Vagina (tissue), 2 donors: Measurements from ENCODE around the gene RBP5. TPM values are rescaled to one million over a fixed set of nuclear protein-coding genes. Genes with fewer than 3 reads are reported as not detected.

Experiments
- DNase-seq, 2 donors: peaks; one replicate each; pipeline ENCODE4 v3.0.0-alpha.2; 2017; ENCODE audit errors: extremely low spot score in 2 of 2
- H3K27ac ChIP-seq: fragments of 200-600 bp; sonication (generic); one replicate; pipeline ENCODE4 v1.5.1; 2019
- H3K27me3 ChIP-seq: fragments of 200-600 bp; sonication (generic); one replicate; pipeline ENCODE4 v1.5.1; 2019
- H3K36me3 ChIP-seq, 2 donors: fragments of 200-600 bp; sonication (generic); one replicate each; pipeline ENCODE4 v1.5.1; 2017 to 2019
- H3K4me1 ChIP-seq: fragments of 200-600 bp; sonication (generic); one replicate; pipeline ENCODE4 v1.5.1; 2019
- H3K4me3 ChIP-seq, 2 donors: fragments of 200-600 bp; sonication (generic); 1 replicate in 1 of 2; 2 replicates in 1 of 2; pipeline ENCODE4 v1.5.1; 2016 to 2019
- H3K9me3 ChIP-seq: fragments of 200-600 bp; sonication (generic); one replicate; pipeline ENCODE4 v1.5.1; 2019
- POLR2A ChIP-seq, 2 donors: fragments of 450-650 bp; IDR thresholded peaks; one replicate each; pipeline ENCODE4 v1.6.1; 2017; ENCODE audit warnings: antibody characterized with exemption in 2 of 2, mild to moderate bottlenecking in 2 of 2, moderate library complexity in 2 of 2
- POLR2AphosphoS5 ChIP-seq, 2 donors: sonication (generic); formaldehyde crosslinking; IDR thresholded peaks; one replicate each; pipeline ENCODE4 v1.9.0; 2017; ENCODE audit warnings: antibody characterized with exemption in 2 of 2, mild to moderate bottlenecking in 2 of 2, low read depth in 1 of 2; ENCODE audit not compliant: insufficient read depth in 1 of 2
- intact Hi-C: fragments of 100-400 bp; cut with DNase I; formaldehyde crosslinking; loops from one replicate; pipeline ENCODE4 v1.15.1; 2023
- total RNA-seq: library from RNA; depleted of rRNA; stranded (reverse); fragments of >200 nt; gene quantifications from one replicate; pipeline ENCODE4 v1.2.3, GENCODE V29; 2016
- TF ChIP-seq, protein P1 (sequence below), 3 experiments: fragments of 450-650 bp in 2 of 3; fragments of 200-600 bp in 1 of 3; sonication (generic) in 1 of 3; IDR thresholded peaks; one replicate each; pipeline ENCODE4 v1.5.1; 2017 to 2019; ENCODE audit warnings: antibody characterized with exemption in 3 of 3, mild to moderate bottlenecking in 2 of 3, moderate library complexity in 2 of 3

The RBP5 gene
- total RNA-seq, 1 donor from 2014 or later, result 3.7 TPM

DNA sequence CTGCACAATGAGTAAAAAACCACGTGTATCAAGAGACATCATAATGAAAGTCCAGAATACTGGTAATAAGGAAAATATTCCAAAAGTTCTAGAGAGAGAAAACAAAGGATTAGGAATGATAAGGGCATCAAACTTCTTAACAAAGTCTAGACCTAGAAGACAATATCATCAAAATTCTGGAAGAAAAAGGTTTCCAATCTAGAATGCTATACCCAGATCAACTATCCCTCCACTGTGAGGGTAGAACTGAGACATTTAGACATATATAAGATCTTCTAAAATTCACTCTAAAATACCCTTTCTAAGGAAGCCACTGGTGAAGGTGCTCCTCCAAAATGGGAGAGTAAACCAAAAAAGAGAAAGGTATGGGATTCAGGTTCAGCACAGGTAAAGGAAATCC lies 22.6 kb downstream of the RBP5 start:
- intact Hi-C loops, result no loop called here
- no peak overlapping the region for H3K27ac ChIP-seq

GRCh38 chr12:7103837-7104584 lies 24.7 kb downstream of the RBP5 start:
- Histone ChIP-seq H3K27me3 (no peaks in the 10 kb centered on the region), H3K36me3 (peaks cover 0 to 15% of the 10 kb centered on the region in 2 donors), H3K4me1 (peaks cover 22% of the 10 kb centered on the region), H3K9me3 (no peaks in the 10 kb centered on the region), H3K4me3 (no peak overlapping the region), H3K27ac (no peak overlapping the region)
- TF ChIP-seq POLR2AphosphoS5 (IDR thresholded peaks at IDR 0.05; ENCODE audit: insufficient read depth in 1 of 2, low read depth in 1 of 2) (no peak), POLR2A (IDR thresholded peaks at IDR 0.05) (no peak)
- TF ChIP-seq, protein P1, sequence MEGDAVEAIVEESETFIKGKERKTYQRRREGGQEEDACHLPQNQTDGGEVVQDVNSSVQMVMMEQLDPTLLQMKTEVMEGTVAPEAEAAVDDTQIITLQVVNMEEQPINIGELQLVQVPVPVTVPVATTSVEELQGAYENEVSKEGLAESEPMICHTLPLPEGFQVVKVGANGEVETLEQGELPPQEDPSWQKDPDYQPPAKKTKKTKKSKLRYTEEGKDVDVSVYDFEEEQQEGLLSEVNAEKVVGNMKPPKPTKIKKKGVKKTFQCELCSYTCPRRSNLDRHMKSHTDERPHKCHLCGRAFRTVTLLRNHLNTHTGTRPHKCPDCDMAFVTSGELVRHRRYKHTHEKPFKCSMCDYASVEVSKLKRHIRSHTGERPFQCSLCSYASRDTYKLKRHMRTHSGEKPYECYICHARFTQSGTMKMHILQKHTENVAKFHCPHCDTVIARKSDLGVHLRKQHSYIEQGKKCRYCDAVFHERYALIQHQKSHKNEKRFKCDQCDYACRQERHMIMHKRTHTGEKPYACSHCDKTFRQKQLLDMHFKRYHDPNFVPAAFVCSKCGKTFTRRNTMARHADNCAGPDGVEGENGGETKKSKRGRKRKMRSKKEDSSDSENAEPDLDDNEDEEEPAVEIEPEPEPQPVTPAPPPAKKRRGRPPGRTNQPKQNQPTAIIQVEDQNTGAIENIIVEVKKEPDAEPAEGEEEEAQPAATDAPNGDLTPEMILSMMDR (IDR thresholded peaks at IDR 0.05), result no peak
- no peak for DNase-seq
- intact Hi-C loops, result no loop called here

More for the DNA sequence above, 22.6 kb downstream of the RBP5 start:
- TF ChIP-seq, protein P1 (IDR thresholded peaks at IDR 0.05), result no peak
- DNase-seq, result no peak
- H3K9me3 ChIP-seq, result no peaks in the 10 kb centered on the region
- no peaks in the 10 kb centered on the region for H3K27me3 ChIP-seq
- peaks cover 0 to 15% of the 10 kb centered on the region in 2 donors for H3K36me3 ChIP-seq
- H3K4me1 ChIP-seq, result peaks cover 26% of the 10 kb centered on the region
- H3K4me3 ChIP-seq, result no peak overlapping the region

DNA sequence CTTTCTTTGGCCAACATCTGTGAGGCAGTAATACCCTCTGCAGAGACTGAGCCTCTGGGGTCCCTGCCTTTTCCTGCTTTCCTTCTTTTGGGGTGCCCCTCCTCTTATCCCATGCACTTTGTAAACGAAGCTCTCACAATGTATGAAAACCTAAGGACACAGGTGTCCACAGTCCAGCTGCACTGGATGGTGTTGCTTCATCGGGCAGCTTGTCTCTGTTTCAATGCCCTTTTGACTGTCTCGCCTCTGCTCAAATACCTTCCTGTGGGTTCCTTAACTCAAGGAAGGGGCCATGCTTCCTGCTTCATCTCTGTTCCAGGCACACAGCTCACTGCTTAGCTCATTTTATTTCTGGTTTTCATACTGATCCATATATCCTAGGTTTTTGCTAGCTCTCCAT lies 26.1 kb downstream of the RBP5 start:
- no peaks in the 10 kb centered on the region for H3K9me3 ChIP-seq
- DNase-seq, result no peak
- peaks cover 14% of the 10 kb centered on the region for H3K4me1 ChIP-seq
- intact Hi-C loops, result no loop called here
- no peaks in the 10 kb centered on the region for H3K27me3 ChIP-seq
- H3K36me3 ChIP-seq, result peaks cover 0 to 15% of the 10 kb centered on the region in 2 donors
- TF ChIP-seq POLR2A (IDR thresholded peaks at IDR 0.05) (no peak), POLR2AphosphoS5 (IDR thresholded peaks at IDR 0.05; ENCODE audit: insufficient read depth in 1 of 2, low read depth in 1 of 2) (no peak)
- TF ChIP-seq, protein P1 (IDR thresholded peaks at IDR 0.05), result no peak
- no peak overlapping the region for H3K27ac ChIP-seq
- H3K4me3 ChIP-seq, result no peak overlapping the region

GRCh38 chr12:7101694-7102131 lies 27.0 kb downstream of the RBP5 start:
- Histone ChIP-seq H3K9me3 (no peaks in the 10 kb centered on the region), H3K36me3 (peaks cover 0 to 15% of the 10 kb centered on the region in 2 donors), H3K27me3 (no peaks in the 10 kb centered on the region), H3K27ac (no peak overlapping the region), H3K4me1 (peaks cover 5% of the 10 kb centered on the region), H3K4me3 (no peak overlapping the region)
- DNase-seq, result no peak
- TF ChIP-seq POLR2AphosphoS5 (IDR thresholded peaks at IDR 0.05; ENCODE audit: insufficient read depth in 1 of 2, low read depth in 1 of 2), result peak in 1 of 2 donors; percentile 17
- TF ChIP-seq, protein P1 (IDR thresholded peaks at IDR 0.05), result no peak
- intact Hi-C loops, result no loop called here

GRCh38 chr12:7101047-7101693 lies 27.5 kb downstream of the RBP5 start:
- Histone ChIP-seq H3K4me1 (no peaks in the 10 kb centered on the region), H3K4me3 (no peak overlapping the region), H3K9me3 (no peaks in the 10 kb centered on the region), H3K36me3 (peaks cover 0 to 12% of the 10 kb centered on the region in 2 donors), H3K27me3 (no peaks in the 10 kb centered on the region), H3K27ac (no peak overlapping the region)
- TF ChIP-seq, protein P1 (IDR thresholded peaks at IDR 0.05), result no peak
- TF ChIP-seq POLR2AphosphoS5 (IDR thresholded peaks at IDR 0.05; ENCODE audit: insufficient read depth in 1 of 2, low read depth in 1 of 2), result no peak
- no peak for TF ChIP-seq POLR2A (IDR thresholded peaks at IDR 0.05)
- intact Hi-C loops, result no loop called here
- no peak for DNase-seq
